Breast epithelium (tissue), 3 donors: ENCODE measurements around the gene KIAA0232.

Source experiments
- CTCF ChIP-seq, 3 donors: fragments of 450-650 bp; IDR thresholded peaks; one replicate each; pipeline ENCODE4 v1.5.1; 2016 to 2017; ENCODE audit warnings: antibody characterized with exemption in 3 of 3, mild to moderate bottlenecking in 3 of 3, moderate library complexity in 3 of 3
- POLR2A ChIP-seq: fragments of 450-650 bp; IDR thresholded peaks from one replicate; pipeline ENCODE4 v1.6.1; 2016; ENCODE audit warnings: antibody characterized with exemption, mild to moderate bottlenecking, moderate library complexity
- POLR2AphosphoS5 ChIP-seq, 3 donors: sonication (generic); formaldehyde crosslinking; IDR thresholded peaks; one replicate each; pipeline ENCODE4 v1.6.1; 2017; ENCODE audit warnings: antibody characterized with exemption in 3 of 3

- no peak for TF ChIP-seq CTCF (IDR thresholded peaks at IDR 0.05)
- TF ChIP-seq POLR2A, result no peak
- TF ChIP-seq POLR2AphosphoS5 (IDR thresholded peaks at IDR 0.05), result no peak
Measured at GRCh38 chr4:6742989-6743388, 39.5 kb upstream of the KIAA0232 start.
